Transverse colon (tissue), 4 donors: ENCODE results near the gene PRKCE.

Experiments
- EP300 ChIP-seq: sonication (generic); formaldehyde crosslinking; IDR thresholded peaks from one replicate; pipeline ENCODE4 v1.6.1; 2017; ENCODE audit warnings: antibody characterized with exemption, low read depth
- POLR2A ChIP-seq: fragments of 450-650 bp; IDR thresholded peaks from one replicate; pipeline ENCODE4 v1.6.1; 2016; ENCODE audit warnings: antibody characterized with exemption, mild to moderate bottlenecking, moderate library complexity
- POLR2AphosphoS5 ChIP-seq, 3 donors: sonication (generic); formaldehyde crosslinking; IDR thresholded peaks; one replicate each; pipeline ENCODE4 v1.6.1; 2016; ENCODE audit warnings: antibody characterized with exemption in 3 of 3
- TF ChIP-seq, protein P1 (sequence below), 5 experiments: fragments of 200-600 bp in 3 of 5; fragments of 450-650 bp in 2 of 5; sonication (generic) in 3 of 5; IDR thresholded peaks; 1 replicate in 2 of 5; 2 replicates in 3 of 5; pipeline ENCODE4 v1.5.1; 2016 to 2017; ENCODE audit warnings: antibody characterized with exemption in 5 of 5, inconsistent platforms in 3 of 5, mild to moderate bottlenecking in 2 of 5, moderate library complexity in 1 of 5

DNA sequence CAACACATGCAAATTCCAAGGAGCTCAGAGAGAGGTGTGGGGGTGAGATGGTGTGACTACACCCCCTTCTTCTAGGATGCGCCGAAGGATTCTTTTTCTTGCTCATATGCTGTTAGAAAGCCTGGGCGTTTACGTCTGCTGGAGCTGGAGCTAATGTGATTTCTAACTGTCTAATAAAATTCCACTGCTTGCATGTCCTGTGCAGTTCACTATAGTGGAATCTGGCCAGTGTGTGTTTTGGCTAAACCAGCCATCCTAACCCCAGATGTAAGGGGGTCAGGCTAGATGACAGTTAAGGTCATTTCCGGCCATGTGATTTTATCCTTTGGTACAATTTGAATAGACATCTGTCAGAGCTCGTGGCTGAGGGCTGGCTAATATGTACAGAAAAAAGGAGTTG, 194.1 kb downstream of the PRKCE start:
- TF ChIP-seq, protein P1, sequence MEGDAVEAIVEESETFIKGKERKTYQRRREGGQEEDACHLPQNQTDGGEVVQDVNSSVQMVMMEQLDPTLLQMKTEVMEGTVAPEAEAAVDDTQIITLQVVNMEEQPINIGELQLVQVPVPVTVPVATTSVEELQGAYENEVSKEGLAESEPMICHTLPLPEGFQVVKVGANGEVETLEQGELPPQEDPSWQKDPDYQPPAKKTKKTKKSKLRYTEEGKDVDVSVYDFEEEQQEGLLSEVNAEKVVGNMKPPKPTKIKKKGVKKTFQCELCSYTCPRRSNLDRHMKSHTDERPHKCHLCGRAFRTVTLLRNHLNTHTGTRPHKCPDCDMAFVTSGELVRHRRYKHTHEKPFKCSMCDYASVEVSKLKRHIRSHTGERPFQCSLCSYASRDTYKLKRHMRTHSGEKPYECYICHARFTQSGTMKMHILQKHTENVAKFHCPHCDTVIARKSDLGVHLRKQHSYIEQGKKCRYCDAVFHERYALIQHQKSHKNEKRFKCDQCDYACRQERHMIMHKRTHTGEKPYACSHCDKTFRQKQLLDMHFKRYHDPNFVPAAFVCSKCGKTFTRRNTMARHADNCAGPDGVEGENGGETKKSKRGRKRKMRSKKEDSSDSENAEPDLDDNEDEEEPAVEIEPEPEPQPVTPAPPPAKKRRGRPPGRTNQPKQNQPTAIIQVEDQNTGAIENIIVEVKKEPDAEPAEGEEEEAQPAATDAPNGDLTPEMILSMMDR (IDR thresholded peaks at IDR 0.05) = no peak
- TF ChIP-seq EP300 = no peak
- no peak for TF ChIP-seq POLR2A
- TF ChIP-seq POLR2AphosphoS5 (IDR thresholded peaks at IDR 0.05) = no peak
